Hematopoietic multipotent progenitor cell (in vitro differentiated cells): ENCODE results near the gene DLEC1. TPM values are rescaled to one million over a fixed set of nuclear protein-coding genes. Genes with fewer than 3 reads are reported as not detected.
"Not testable (repeated sequence)": the region's sequence is repeated elsewhere in the genome, so short reads cannot be mapped to it uniquely, and the experiment has no call there.

ENCODE experiments used
- DNase-seq, 3 donors: peaks; one replicate each; pipeline ENCODE4 v3.0.0-alpha.2; 2011 to 2015; ENCODE audit warnings: low read depth in 2 of 3, low spot score in 2 of 3
- total RNA-seq: library from RNA; depleted of rRNA; stranded (reverse); fragments of >200 nt; gene quantifications from one replicate; pipeline ENCODE4 v1.2.3, GENCODE V29; 2012

Gene DLEC1
- total RNA-seq, 1 donor: 0.54 TPM

DNA sequence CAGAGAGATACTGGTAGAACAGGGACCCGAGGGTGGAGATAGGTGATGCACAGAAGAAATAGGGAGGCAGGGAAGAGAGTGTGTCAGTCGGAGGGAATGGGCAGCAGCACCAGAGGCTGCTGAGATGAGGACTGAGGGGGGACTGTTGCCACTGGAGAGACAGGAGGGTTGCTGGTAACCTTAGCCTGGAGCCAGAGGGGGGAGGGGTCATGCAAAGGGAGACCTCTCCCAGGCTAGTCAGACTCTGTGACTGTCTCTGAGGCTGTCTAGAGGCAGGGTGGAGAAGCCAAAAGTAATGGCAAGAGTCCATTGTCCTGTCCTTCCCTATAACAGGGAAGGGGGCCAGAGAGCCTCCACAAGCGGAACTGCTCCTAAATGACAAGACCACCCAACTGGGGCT lies 2.1 kb upstream of the DLEC1 start:
- no peak for DNase-seq

DNA sequence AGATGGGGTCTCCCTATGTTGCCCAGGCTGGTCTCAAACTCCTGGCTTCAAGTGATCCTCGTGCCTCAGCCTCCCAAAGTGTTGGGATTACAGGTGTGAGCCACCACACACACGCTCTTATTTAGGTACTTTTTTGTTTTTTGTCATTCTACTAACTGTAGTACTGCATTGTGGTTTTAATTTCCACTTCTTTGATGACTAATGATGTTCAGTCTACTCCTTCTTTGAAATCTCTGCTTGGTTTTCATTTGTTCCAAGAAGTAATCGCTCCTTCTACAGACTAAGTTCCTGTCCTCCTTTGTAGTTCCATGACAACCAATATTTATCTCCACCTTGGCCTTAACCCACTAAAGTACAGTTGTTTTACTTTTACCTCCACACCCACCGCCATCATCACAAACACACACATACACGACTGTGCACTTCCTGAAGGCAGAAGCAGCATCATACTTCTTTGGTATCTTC lies 529 bp upstream of the DLEC1 start:
- DNase-seq: peak in 1 of 3 donors; percentile 48

DNA sequence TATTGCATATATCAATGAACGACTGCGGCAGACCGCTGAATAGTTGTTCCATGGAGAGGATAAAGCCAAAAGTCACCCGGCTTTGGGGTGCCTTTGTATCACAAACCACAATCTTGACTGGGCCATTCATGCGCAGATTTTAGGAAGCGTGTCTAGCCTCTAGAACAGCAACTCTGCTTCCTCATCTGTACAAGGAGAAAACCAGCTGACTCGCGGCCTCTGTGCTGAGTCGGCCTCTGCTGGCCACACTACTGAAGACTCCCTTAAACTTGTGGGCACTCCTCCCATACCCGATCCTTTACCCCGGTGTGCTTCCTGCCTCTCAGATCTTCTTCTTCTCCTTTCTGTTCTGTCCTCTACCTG lies 872 bp downstream of the DLEC1 start:
- DNase-seq: peak in 2 of 3 donors; percentile 79 to 82

DNA sequence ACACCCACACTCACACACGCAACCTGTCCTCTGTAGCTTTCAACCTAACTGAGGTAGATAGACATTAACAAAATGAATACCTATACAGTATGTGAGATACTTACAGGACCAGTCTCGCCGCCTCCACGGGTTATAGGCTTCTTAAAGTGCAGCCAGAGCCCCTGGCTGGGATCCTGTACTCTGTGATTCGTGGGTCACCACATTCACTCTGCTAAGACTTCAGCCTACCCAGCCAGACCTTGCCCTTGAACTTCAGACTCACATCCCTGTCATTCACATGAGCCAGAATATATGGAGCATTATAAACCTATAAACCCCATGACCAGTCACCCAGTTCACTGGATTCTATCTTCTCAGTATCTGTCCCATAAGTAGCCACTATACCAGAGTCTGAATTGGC lies 1.4 kb downstream of the DLEC1 start:
- DNase-seq: no peak

DNA sequence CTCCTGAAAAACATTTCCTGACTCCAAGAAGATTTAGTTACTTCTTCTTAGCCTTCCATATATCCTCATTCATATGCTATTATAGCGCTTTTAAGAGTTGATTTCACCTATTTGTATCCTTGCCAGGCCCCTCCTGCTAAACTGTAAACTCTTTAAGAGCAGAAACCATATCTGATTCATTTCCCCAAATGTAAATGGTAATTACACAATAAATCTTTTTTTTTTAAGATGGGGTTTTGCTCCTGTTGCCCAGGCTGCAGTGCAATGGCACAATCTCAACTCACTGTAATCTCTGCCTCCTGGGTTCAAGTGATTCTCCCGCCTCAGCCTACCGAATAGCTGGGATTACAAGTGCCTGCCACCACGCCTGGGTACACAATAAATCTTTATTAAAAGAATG lies 4.5 kb downstream of the DLEC1 start:
- DNase-seq: no peak

DNA sequence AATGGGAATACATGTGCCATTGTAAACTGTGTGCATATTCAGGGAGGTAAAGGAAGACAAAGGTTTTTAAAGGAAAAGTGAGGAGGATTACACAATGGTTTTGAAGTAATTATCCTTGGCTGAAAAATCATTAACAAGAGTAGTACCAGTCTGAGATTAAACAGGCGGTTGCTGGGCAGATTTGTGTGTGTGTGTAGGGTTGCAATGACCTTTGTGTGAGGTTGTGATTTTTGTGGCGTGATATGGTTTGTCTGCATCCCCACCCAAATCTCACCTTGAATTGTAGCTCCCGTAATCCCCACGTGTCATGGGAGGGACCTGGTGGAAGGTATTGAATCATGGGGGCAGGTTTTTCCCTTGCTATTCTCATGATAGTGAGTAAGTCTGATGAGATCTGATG lies 7.0 kb downstream of the DLEC1 start:
- no peak for DNase-seq

DNA sequence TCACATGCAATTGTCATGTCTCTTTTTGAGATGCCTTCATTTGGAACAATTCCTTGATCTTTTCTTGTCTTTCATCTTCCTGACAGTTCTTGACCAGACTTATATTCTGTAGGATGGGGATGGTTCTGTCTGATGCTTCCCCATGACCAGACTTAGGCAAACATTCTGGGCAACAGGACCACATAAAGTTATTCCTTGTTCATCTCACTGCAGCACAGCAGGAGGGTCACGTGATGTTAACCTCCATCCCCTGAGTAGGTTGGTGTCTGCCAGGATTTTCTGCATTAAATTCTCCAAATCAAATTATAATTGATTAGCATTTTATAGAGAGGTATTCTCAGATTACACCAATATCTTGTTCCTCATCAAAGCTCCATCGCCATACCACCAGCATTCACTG lies 7.8 kb downstream of the DLEC1 start:
- no peak for DNase-seq

DNA sequence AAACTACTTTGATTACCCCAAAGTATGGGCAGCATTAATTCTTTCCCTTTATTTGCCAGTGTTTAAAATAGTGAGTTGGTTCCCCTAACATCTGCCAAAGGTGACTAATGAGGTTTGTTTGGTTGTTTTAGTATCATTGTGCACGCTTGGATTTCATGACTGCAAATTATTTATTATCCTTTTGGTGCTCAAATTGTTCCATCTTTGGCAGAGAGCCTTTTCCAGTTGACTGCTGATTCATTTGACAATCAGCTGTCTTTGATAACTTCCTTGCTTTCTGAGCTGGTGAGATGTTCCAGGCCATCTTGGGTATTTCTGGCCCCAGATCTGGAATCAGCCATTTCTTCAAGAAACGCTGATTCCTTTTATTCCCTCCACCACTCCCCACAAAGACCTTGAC lies 8.9 kb downstream of the DLEC1 start:
- DNase-seq: no peak

DNA sequence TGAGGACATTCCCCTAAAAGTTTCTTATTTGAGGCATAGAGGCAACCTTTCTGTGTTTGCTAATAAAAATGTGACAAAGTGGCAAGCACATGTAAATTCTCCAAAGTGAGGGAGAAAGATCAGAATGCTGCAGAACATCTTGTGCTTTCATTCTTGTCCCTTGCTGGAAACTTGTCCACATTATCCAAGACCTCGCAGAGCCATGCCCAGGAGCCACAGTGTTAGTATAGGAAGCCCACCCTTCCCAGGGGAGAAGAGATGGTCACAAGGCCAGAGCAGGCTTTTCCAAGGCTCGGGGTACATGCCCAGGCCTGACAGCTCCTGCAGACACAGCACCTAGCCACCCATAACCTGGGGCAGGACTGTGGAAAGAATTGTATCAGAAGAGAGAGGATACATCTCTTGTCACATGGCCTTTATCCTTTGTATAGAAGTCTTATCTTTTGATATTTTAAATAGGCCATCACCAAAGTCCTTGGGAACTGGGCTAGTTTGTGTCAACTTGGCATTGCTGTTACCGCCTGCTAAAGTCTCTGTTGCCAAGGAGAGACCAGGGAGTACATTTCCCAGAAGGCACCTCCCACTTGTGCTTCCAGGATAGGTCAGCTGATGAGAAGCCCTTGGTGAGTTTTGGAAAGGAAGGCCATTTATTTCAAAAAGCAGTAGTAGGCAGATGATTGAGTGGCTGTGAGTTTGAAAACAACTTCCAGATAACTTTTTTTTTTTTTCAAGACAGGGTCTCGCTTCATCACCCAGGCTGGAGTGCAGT lies 10.5 kb downstream of the DLEC1 start:
- DNase-seq: no peak

DNA sequence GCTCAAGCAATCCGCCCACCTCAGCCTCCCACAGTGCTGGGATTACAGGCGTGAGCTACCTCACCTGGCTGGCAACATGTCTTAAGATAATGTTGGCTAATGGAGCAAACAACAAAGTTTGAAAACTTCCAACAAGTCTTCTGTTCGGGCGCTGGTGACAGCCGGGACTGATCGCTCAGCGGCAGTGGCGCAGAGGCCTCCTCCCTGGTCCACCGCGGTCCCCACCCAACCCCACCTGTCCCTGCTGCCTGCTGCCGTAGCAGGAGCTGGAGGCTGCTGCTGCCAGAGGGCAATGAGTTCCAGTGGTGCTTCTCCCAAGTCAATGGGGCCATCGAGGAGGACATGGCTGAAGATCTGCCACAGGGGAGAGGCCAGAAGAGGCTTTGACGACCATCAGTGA lies 12.1 kb downstream of the DLEC1 start:
- DNase-seq: no peak

DNA sequence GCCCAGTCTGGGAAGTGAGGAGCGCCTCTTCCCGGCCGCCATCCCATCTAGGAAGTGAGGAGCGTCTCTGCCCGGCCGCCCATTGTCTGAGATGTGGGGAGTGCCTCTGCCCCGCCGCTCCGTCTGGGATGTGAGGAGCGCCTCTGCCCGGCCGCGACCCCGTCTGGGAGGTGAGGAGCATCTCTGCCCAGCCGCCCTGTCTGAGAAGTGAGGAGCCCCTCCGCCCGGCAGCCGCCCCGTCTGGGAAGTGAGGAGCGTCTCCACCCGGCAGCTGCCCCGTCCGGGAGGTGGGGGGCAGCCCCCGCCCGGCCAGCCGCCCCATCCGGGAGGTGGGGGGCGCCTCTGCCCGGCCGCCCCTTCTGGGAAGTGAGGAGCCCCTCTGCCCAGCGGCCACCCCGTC lies 14.3 kb downstream of the DLEC1 start:
- DNase-seq: not testable (repeated sequence)

DNA sequence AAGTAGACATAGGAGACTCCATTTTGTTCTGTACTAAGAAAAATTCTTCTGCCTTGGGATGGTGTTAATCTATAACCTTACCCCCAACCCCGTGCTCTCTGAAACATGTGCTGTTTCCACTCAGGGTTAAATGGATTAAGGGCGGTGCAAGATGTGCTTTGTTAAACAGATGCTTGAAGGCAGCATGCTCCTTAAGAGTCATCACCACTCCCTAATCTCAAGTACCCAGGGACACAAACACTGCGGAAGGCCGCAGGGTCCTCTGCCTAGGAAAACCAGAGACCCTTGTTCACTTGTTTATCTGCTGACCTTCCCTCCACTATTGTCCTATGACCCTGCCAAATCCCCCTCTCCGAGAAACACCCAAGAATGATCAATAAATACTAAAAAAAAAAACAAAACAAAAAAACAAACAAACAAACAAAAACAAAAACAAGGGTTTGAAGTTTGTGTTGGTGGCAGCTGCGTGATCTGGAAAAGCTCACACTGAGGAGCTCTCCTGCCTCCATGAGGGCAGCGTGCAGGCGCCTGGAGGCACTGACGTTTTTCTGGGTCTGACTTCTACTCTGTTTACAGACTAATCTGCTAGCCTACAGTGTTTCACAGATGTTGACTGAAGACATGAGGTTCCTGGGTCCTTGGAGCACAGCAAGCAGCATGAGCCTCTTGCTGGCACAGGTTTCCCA lies 14.9 kb downstream of the DLEC1 start:
- not testable (repeated sequence) for DNase-seq

DNA sequence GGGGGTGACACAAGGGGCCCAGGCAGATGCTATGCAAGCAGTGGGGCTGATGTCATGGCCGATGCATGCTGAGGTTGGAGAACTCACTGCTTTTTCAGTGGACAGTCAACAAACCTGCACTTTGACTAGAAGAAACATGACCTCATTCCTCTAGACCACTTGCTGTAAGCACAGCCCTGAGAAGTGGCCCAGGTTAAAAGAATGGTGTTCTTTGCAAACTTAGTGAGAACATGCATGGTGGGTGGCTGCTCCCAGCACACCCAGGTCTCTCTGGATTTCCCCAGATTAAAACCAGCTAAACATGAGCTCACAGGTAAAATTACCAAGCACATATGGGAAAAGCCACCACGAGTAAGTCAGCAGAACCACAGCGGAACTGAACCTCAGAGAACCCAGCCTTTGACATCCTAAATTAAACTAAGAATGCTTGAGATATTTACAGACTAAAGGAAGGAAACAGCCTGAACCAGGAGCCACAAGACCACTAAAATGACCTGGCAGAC lies 15.5 kb downstream of the DLEC1 start:
- DNase-seq: peak in 1 of 3 donors; percentile 40

DNA sequence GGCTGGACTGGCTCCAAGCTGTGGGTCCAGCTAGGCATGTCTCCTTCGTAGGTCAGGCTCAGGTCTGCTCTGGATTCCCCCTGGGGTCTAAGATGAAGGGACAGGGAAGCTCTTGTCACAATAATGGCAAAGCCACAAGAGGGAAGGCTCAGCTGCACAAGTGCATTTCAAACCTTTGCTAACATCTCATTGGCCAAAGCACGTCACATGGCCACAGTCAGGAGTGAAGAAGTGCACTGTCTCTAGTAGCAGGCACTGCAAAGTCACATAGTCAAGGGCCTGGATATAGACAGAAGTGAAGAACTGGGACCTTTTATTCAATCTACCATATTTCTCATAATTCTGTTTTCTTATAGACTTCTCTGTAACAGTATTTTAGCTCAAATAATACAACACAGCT lies 20.1 kb downstream of the DLEC1 start:
- DNase-seq: no peak

DNA sequence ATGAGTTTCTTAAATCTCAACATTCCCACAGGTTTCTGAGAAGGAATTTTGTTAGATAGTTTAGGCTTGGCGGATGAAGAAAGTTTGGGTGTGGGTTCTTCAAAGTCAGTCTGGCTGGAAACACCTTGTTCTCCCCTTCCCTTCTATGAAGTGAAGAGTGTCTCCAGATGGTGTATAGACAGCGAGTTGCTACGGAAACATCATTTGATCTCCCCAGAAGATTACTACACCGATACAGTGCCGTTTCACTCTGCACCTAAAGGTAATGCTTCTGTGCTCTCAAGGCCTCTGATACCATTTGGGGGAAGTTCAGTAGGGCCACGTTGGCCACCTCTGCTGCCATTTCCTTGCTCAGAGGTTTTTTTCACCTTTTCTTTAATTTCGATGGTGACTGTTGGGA lies 20.6 kb downstream of the DLEC1 start:
- DNase-seq: no peak

DNA sequence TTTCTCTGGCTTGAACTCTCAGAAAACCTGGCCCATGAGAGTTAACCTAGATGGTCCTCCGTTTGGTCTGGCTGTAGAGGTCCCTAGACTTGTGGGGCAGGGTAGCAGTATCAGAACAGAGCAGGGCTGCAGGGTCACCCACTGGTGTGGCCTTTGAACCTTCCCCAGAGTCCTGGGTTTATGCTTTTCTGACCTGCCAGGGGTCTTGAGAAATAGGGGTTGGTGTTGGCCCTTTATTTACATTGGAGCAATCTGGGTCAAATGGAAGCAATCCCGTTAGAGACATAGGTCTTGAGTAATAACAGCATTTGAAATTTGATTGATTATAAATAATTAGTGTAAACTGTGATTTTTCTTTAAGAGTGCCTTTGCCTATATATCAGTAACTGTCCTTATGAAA lies 23.8 kb downstream of the DLEC1 start:
- DNase-seq: no peak

DNA sequence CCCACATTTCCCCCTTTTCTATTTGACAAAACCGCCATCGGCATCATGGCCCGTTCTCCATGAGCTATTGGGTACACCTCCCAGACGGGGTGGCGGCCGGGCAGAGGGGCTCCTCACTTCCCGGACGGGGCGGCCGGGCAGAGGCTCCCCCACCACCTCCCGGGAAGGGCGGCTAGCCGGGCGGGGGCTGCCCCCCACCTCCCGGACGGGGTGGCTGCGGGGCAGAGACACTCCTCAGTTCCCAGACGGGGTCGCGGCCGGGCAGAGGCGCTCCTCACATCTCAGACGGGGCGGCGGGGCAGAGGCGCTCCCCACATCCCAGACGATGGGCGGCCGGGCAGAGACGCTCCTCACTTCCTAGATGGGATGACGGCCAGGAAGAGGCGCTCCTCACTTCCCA lies 25.4 kb downstream of the DLEC1 start:
- not testable (repeated sequence) for DNase-seq

DNA sequence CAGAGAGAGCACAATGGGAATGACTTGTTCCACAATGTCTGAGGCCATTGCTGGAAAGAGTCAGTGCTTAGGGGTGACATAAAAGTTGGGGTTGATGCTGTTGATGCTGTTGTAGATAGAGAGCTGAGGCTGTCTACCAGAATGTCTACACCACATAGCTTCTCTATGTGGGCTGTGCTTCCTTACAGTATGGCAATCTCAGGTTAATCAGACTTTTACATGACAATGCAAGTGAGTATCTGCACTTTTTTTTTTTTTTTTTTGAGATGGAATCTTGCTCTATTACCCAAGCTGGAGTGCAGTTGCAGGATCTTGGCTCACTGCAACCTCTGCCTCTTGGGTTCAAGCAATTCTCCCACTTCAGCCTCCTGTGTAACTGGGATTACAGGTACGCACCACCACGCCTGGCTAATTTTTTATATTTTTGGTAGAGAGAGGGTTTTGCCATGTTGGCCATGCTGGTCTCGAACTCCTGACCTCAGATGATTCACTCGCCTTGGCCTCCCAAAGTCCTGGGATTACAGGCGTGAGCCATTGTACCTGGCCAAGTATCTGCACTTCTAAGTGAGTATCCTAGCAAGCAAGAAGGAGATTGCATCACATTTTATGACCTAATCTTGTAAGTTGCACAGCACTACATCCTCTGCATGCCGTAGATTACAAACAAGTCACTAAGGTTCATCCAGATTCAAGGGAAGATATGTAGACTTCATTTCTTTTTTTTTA lies 28.7 kb downstream of the DLEC1 start:
- DNase-seq: no peak

DNA sequence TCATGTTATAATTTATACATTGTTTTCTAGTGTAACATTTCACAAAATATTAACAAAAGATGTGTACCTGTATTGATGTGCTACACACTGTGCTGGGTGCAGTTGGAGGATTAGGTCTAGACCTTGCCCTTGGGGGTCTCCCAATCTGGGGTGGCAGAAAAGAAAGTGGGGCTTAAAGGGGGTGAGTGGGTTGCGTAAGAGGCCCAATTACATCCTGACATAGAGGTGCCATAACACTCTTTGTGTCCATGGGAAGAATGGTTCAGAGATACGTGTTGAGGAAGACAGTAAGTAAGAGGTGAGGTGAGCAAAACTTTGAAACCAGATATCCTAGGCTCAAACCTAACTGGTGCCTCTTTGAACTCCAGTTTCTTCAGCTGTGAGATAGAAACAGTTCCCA lies 31.0 kb downstream of the DLEC1 start:
- DNase-seq: no peak

DNA sequence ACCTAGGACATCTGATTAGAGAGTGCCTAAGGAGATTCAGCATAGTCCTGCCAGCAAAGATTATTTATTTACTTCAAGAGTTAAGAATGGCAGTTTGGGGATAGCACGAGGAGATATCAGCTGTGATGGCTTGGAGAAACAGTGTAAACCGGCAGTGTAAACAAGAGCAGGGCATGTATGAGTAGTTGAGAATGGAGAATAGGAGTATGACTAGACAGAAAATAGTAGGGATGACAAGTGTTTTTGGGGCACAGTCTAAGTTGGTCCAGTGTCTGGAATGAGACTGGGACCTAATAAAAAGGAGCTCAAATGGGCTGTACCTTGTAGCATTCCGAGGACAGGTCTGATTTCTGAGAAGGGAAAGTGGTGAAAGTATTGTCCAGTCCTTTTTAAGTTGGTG lies 38.1 kb downstream of the DLEC1 start:
- DNase-seq: not testable (repeated sequence)

DNA sequence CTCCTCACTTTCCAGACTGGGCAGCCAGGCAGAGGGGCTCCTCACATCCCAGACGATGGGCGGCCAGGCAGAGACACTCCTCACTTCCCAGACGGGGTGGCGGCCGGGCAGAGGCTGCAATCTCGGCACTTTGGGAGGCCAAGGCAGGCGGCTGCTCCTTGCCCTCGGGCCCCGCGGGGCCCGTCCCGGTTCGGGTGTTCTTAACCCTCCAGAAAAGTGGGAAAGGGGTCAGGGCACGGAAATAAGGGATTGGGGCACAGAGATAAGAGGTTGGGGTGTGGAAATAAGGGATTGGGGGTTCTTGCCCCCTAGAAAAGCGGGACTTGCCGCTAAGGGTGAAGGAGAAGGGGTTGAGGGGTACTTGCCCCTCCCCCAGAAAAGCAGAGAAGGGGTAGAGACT lies 43.3 kb downstream of the DLEC1 start:
- not testable (repeated sequence) for DNase-seq
